ENCODE measurements around the gene ZNF581.

Gene ZNF581

GRCh38 chr19:55641426-55642152 is 1.9 kb upstream of the ZNF581 start (continued):
- TF ChIP-seq ZNF146 (tag by site-specific recombination; IDR thresholded peaks at IDR 0.05) (no peak), OVOL3 (tag by site-specific recombination; IDR thresholded peaks at IDR 0.05) (peak; percentile 46; the same call in 1 of the 2 replicates), ZNF768 (tag by site-specific recombination; IDR thresholded peaks at IDR 0.05) (no peak), GFI1B (tag by site-specific recombination; IDR thresholded peaks at IDR 0.05) (0 out of 2 replicates have a peak, but pooled peaks have one; percentile 6), ELK4 (IDR thresholded peaks at IDR 0.05; ENCODE audit: borderline replicate concordance, low read depth, low read length) (no peak), ZNF184 (tag by site-specific recombination; IDR thresholded peaks at IDR 0.05) (no peak), ZNF654 (tag by site-specific recombination; IDR thresholded peaks at IDR 0.05; ENCODE audit: low read depth) (no peak), ZNF18 (tag by site-specific recombination; IDR thresholded peaks at IDR 0.05) (no peak), ZNF513 (tag by site-specific recombination; IDR thresholded peaks at IDR 0.05) (no peak), ZNF266 (tag by site-specific recombination; IDR thresholded peaks at IDR 0.05; ENCODE audit: low read depth) (no peak), SALL2 (tag by site-specific recombination; IDR thresholded peaks at IDR 0.05; ENCODE audit: borderline replicate concordance) (no peak), TRIM28 (IDR thresholded peaks at IDR 0.05; ENCODE audit: borderline replicate concordance, low read length) (no peak), SCRT2 (tag by site-specific recombination; IDR thresholded peaks at IDR 0.05) (no peak), ZNF350 (tag by site-specific recombination; IDR thresholded peaks at IDR 0.05) (no peak), ZNF558 (tag by site-specific recombination; IDR thresholded peaks at IDR 0.05) (no peak), ZNF341 (tag by site-specific recombination; IDR thresholded peaks at IDR 0.05; ENCODE audit: low read depth) (no peak; the same call in 1 of the 2 replicates), ZFP69B (tag by site-specific recombination; IDR thresholded peaks at IDR 0.05) (no peak), ZNF658 (tag by site-specific recombination; IDR thresholded peaks at IDR 0.05) (no peak), ZBTB44 (tag by site-specific recombination; IDR thresholded peaks at IDR 0.05) (no peak), ZNF585B (tag by site-specific recombination; IDR thresholded peaks at IDR 0.05) (no peak), ZNF148 (tag by site-specific recombination; IDR thresholded peaks at IDR 0.05; ENCODE audit: borderline replicate concordance) (no peak), ZNF629 (tag by site-specific recombination; IDR thresholded peaks at IDR 0.05) (no peak), YY2 (tag by site-specific recombination; IDR thresholded peaks at IDR 0.05) (no peak), ZNF112 (tag by site-specific recombination; IDR thresholded peaks at IDR 0.05) (no peak)
- TF ChIP-seq, protein P1, sequence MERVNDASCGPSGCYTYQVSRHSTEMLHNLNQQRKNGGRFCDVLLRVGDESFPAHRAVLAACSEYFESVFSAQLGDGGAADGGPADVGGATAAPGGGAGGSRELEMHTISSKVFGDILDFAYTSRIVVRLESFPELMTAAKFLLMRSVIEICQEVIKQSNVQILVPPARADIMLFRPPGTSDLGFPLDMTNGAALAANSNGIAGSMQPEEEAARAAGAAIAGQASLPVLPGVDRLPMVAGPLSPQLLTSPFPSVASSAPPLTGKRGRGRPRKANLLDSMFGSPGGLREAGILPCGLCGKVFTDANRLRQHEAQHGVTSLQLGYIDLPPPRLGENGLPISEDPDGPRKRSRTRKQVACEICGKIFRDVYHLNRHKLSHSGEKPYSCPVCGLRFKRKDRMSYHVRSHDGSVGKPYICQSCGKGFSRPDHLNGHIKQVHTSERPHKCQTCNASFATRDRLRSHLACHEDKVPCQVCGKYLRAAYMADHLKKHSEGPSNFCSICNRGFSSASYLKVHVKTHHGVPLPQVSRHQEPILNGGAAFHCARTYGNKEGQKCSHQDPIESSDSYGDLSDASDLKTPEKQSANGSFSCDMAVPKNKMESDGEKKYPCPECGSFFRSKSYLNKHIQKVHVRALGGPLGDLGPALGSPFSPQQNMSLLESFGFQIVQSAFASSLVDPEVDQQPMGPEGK (tag by site-specific recombination; IDR thresholded peaks at IDR 0.05), result peak; percentile 88; the same call in 1 of the 2 replicates
- TF ChIP-seq, protein P2, sequence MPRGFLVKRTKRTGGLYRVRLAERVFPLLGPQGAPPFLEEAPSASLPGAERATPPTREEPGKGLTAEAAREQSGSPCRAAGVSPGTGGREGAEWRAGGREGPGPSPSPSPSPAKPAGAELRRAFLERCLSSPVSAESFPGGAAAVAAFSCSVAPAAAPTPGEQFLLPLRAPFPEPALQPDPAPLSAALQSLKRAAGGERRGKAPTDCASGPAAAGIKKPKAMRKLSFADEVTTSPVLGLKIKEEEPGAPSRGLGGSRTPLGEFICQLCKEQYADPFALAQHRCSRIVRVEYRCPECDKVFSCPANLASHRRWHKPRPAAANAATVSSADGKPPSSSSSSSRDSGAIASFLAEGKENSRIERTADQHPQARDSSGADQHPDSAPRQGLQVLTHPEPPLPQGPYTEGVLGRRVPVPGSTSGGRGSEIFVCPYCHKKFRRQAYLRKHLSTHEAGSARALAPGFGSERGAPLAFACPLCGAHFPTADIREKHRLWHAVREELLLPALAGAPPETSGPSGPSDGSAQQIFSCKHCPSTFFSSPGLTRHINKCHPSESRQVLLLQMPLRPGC (tag by site-specific recombination; IDR thresholded peaks at IDR 0.05), result no peak
- TF ChIP-seq, protein P3, sequence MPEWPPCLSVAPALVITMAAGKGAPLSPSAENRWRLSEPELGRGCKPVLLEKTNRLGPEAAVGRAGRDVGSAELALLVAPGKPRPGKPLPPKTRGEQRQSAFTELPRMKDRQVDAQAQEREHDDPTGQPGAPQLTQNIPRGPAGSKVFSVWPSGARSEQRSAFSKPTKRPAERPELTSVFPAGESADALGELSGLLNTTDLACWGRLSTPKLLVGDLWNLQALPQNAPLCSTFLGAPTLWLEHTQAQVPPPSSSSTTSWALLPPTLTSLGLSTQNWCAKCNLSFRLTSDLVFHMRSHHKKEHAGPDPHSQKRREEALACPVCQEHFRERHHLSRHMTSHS (tag by site-specific recombination; IDR thresholded peaks at IDR 0.05), result no peak
